HG03064 (cell line): Measurements from ENCODE around the gene ARSI.

ENCODE experiments used
- ATAC-seq: cut with Tn5 transposase; IDR thresholded peaks from one replicate; pipeline ENCODE4 v1.9.1; 2021; ENCODE audit warnings: low read depth; ENCODE audit not compliant: unreplicated experiment

Gene ARSI

GRCh38 chr5:150272531-150272930 lies 30.2 kb downstream of the ARSI start:
- ATAC-seq = no peak

DNA sequence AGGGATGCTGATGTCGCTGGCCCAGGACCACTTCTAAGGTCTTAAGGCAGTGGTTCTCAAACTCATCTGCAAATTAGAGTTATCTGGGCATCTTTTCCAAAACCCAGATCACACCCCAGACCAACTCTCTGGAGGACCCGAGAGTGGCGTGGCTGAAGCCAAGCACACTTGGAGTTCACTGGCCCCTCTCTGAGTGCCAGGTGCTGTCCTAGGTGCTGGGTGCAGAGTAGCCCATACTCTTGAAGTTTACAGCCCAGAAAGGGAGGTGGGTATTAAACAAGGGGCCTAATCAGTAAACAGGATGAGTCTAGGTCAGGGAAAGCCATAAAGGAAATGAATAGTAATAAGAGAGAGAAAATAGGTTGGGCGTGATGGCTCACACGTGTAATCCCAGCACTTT lies 30.8 kb downstream of the ARSI start:
- no peak for ATAC-seq

DNA sequence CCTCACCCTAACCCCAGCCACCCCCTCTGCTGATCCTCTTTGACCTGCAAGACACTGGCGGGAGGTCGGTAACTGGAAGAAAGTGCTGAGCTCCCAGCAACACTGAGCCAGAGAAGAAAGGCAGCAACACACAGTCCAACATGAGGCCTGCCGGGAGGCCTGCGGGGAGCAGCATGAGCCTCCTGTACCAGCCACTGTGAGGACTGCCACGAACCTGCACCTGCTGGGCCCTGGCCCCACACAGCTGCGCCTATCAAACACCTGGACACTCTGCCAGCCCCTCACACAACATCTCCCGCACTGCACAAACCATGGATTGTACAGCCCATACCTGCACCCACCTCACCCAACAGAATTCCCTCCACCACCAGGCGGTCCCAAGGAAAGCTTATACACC lies 31.4 kb downstream of the ARSI start:
- ATAC-seq = no peak

DNA sequence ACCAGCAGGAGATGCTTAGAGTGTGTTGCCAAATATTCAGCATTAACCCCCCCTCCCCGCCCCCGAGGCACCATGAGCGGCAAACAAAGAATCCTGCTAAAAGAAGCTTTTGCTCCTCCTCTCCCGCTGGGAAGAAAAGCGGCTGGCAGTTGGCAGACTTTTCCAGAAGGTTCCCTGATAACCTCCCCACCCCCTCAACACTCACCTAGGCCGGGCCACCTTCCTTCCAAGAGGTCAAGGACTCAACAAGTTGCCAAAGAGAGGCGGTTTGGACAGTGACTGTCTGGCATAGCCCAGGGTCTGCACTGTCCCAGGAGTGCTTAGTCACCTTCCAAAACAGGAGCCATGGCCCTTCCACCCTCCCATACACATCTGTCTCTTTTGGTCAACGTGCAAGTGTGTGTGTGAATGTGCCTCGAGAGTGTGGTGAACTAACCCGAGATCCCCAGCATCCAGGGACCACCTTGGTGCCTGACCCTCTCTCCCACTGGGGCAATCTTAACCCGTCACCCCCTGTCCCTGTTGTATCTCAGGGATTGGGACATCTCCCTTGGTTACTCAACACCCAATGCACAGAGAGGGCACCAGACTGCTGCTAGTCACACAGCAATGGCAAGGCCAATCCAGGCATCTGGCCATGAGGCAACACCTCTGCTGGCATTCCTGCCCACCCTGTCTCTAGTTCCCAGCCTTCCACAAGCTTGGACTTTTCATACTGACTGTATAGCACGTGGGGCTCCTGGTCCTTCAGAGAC lies 32.0 kb downstream of the ARSI start:
- no peak for ATAC-seq

DNA sequence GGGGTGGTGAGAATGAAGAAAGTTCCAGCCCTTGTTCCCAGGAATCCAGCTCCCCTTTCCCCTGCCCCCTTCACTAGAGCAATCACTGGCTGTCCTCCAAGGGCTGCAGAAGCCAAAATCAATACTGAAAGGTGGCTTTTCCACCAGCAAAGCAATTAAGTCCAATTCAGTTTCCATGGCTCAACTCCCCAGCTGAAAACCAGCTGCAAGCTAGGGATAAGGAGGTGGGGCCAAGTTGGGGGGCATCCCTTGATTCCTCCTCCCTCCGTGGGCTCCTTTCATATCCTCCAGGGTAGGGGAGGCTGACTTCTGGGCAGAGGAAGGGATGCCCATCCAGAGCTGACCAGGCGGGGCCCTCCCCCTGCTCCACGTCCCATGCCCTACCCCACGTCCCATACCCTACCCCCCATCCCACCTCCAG lies 35.8 kb downstream of the ARSI start:
- no peak for ATAC-seq

DNA sequence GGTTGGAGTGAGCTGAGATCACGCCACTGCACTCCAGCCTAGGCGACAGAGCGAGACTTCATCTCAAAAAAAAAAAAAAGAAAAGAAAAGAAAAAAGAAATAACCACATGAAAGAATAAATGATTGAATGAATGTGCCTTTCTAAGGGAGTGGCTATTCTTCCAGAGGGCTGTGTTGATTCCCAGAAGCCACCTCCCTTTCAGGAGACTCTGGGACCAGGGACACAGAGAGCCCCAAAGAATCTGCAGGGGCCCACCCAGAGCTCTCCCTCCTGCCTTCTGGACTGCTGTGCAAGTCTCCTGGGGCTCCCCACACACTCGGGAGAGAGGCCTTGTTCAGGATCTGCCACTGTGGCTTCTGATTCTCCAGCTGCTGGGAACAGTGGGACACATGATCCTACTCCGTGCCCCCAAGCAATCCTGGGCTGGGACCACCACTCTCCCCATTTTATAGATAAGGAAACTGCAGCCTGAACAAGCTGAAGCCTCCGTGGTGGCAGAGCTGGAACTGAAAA lies 36.8 kb downstream of the ARSI start:
- ATAC-seq = no peak

DNA sequence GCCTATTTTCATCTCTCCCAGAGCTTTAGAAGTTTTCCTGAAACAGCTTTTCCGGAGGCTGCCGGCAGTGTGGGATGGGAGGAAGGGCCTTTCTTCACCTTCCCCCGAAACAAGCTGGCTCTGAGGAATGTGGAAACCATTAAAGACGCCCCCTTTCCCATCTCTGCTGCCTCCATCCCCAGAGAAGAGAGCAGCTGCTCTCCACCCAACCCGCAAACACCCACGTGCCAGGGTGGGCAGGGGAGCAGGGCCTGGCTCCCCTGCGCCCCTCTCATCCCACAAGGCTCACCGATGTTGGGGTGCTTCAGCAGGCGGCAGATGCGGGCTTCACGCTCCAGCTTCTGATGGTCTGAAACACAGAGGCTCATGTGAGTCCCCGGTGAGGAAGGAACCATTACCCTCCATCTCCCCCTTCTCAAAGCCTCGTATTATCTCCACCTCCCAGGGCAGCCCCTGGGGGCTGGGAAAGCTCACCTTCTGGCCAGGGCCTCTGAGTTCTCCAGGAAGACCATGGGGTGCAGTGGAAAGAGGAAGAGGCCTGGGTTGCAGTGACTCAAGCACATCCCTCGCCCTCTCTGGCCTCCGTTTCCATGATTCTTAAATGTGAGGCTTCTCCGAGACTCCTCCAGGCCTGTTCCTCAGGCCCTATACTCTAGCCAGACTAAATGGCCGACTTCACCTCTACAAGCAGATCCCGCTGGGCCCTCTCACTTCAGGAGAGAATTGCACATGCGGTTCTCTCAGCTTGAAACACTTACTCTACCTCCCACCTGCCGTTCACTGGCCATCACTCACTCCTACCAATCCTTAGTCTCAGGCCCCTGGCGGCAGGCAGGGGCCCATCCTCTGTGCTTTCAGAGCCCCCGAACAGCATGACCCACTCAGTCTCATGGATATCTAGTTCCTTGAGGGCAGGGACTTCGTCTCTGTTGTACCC lies 37.8 kb downstream of the ARSI start:
- ATAC-seq = no peak

DNA sequence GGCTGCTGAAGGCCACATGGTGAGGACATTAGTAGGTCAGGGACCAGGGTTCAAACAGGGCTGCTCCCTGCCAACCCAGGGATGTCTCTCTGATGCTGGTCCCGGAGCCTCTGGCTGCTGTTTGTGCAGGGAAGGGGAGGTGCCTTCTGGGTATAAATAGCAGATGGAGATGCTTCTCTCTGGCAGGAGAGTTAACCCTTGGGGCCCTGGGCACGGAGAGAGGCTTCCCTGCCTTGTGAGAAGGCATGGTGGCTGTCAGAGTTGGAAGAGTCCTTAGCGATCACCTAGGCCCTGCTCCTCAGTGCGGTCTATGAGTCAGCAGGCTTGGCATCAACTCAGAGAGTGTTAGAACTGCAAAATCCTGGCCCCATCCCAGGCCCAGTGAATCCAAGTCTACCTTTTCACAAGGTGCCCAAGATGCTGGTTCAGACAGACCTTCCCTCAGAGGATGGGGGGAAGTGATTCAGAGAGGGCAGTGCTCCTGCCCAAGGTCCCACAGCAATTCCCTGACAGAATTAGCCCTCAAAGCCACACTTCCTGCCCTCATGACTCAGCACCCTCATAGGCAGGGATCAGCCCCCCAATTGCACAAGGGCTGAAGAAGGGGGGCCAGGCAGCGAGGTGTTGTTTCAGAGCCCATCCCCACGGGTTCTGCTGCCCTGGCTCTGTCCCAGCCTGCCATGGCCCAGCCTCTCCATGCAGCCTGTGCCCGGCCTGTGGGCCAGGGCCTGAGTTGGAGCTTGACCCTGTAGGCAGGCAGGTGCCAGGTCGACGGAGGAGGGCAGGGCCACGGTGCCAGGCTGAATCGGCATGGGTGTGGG lies 38.7 kb downstream of the ARSI start:
- no peak for ATAC-seq

DNA sequence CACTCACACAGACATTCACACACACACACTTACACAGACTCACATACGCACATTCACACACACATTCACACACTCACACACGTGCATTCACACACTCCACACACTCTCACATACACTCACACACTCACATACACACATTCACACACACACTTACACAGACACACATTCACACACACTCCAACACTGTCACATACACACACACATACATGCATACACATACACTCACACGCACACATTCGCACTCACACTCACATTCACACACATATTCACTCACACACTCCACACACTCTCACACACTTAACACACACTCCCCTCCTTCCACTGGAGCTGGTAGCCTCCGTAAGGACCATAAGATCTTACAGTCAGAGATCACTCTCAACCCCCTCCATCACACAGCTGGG lies 39.3 kb downstream of the ARSI start:
- no peak for ATAC-seq

DNA sequence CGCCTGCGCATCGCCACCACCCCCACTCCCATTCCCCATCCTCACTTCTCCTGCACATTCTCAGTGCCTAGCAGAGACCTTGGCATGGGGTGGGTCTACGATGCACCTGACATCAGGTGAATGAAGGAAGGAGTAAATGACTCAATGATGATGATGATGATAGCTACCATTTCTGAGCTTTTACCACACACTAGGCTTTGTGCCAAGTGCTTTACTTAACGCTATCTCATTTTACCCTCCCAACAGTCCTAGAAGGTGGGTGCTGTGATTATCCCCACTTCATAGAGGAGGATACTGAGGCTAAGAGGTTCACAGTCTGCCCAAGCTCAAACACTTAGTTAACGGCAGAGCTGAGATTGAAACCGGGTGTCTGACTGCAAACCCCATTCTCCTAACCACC lies 40.2 kb downstream of the ARSI start:
- ATAC-seq = no peak

DNA sequence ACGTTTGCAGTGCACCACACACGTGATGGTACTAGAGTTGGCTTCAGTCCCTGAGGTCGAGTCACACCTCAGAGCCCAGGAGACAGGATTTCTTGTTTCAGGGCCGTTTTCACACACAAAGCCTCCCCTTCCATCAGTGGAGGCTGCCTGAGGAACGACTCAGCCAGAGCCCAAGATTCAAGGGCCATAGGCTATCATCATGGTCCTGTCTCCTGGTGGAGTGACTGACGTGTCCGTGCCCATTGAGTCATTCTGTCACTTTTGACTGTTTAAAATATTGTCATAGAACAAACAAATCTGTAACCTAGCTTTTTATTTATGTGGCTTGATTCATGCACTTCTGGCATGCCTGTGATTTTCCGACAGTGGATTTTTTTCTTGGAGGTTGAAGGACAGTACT lies 41.5 kb downstream of the ARSI start:
- ATAC-seq = no peak

- no peak for ATAC-seq
These were observed 44.6 kb downstream of the ARSI start for GRCh38 chr5:150258130-150258529.

- ATAC-seq = no peak
These were observed 45.3 kb downstream of the ARSI start for GRCh38 chr5:150257424-150257823.

- no peak for ATAC-seq
These were observed 46.2 kb downstream of the ARSI start for GRCh38 chr5:150256410-150257064.

DNA sequence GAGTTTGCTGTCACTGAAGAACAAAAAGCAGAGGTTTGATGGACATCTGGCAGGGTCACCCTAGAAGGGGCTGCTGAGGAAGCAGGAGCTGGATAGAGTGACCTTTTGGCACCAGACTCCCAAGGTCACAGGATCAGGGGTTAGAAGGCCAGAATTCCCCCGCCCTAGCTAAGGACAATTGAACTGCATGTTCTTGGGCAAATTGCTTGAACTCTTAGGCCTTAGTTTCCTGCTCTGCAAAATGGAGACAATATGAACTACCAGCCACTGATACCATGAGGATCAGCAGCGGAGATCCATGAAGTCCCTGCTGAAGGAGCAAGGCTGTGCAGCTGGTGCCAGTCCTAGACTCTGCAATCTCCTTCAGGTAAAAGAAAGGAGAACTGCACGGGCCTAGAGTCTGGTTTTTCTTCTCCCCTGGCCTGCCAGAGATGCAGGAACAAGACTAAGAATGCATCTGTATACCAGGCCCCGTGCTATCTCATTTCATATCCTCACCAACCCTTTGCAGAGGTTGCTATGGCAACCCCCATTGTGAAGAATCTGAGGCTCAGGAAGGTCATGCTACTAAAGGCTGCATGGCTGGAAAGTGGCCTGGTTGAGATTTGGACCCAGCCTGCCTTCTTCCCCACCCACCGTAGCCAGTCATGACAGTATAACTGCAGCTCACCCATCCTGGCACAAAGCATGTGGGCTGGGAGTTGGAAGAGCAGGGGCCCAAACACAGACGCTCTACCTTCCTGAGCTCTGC lies 46.9 kb downstream of the ARSI start:
- no peak for ATAC-seq

DNA sequence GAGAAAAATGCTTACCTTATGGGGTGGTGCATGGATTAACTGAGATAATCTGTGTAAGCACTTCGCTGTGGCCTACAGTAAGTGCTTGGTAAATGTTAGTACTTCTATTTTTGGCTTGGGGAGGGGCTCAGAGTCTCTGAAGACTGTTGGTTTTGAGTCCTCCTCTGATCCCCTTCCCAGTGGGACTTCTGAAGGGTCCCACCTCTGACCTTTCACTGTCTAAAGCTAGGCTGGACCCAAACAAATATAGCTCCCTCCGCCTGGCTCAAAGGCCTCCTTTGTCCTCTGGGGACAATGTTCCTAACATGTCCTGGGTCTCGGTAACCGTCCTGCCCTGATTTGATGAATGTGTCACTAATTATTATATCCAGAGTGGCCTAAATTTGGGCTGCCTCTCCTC lies 47.9 kb downstream of the ARSI start:
- ATAC-seq = no peak

- no peak for ATAC-seq
These were observed 48.3 kb downstream of the ARSI start for GRCh38 chr5:150254363-150254762.

DNA sequence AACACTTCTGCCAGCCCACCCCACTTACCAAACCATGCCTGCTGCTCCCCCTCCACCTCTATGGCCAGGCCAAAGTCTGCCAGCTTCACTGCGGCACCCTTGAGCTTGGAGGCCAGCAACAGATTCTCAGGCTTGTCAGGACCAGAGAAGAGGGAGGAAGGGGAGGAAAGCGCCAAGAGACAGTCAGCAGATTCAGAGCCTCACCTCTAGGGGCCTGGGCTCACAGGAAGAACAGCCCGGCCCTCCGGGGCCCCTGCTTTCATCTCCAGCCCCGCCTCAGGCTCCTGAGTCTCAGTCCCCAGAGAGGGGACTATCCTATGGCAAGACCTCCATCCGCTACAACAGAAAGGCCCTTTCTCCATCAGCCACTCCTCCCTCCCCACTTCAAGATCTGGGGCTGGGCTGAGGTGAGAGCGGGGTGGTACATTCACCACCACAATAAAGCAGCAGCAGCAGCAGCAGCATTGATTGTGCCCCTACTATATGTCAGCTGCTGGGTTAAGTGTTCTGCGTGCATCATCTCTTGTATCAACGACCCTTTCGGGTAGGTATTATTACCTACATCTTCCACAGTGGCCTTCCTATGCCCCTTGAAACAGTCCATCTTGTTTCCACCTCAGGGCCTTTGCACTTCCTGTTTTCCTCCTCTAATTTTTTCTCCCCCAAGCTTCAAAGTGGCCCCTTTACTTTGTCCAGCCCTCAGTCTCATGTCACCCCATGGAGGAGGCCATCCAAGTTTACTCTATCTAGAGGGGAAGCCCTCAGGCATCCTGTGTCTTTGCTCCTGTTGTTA lies 49.1 kb downstream of the ARSI start:
- no peak for ATAC-seq

- no peak for ATAC-seq
These were observed 50.2 kb downstream of the ARSI start for GRCh38 chr5:150252489-150252888.
